IPS DF 4.7 (cell line): Measurements from ENCODE around the gene TTLL11.
"Not testable (repeated sequence)": the region's sequence is repeated elsewhere in the genome, so short reads cannot be mapped to it uniquely, and the experiment has no call there.

ENCODE experiments used
- DNase-seq: peaks from one replicate; pipeline ENCODE4 v3.0.0-alpha.2; 2013; ENCODE audit warnings: low spot score; ENCODE audit errors: extremely low read depth

Gene TTLL11

DNA sequence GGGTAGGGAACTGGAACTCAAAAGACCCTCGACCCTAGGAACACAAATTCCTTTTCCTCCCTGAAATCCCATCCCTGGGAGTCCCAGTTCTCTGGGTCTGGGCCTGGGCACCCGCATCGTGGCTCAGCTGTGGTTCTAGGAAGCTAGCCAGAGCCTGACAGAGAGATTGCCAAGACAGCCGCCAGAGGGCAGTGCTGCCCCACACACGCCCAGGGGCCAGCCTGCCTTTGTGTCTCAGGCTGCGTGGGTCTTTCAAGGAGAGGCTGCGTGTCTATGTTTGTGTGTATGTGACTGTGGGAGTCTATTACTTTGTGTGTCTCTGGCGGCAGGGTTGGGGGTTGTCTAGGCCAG, 32.0 kb upstream of the TTLL11 start:
- DNase-seq, result no peak

DNA sequence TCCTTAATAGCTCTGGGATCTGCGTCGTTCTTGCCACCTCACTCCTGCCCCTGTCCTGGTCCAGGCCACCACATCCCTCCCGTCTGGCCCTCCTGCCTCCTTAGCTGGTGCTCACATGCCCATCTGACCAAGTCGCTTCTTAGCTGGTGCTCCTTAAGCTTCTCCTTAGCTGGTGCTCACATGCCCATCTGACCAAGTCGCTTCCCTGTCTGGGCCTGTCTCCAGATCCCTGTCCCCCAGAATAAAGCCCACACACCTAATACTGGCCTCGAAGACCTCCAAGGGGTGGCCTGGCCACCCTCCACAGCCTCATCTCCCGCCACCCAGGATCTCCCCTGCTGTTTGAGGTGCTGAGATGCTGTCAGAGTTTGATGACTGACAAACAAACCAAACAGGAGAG, 31.4 kb upstream of the TTLL11 start:
- DNase-seq, result no peak

DNA sequence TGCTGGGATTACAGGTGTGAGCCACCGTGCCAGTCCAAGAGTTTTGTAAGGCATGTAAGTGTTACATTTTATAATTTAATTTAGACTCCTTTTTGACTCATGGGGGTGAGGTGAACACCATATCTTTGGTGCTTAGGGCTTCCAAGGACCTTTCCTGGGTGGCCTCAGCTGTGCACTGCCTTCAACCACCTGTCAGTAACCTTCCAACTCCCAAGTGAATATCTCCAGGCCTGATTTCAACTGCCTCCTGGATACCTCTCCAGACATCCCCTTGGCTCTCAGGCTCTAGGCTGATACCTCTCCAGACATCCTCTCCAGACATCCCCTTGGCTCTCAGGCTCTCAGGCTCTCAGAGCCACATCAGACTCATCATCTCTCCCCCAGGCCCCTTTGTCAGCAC, 30.9 kb upstream of the TTLL11 start:
- DNase-seq, result no peak

DNA sequence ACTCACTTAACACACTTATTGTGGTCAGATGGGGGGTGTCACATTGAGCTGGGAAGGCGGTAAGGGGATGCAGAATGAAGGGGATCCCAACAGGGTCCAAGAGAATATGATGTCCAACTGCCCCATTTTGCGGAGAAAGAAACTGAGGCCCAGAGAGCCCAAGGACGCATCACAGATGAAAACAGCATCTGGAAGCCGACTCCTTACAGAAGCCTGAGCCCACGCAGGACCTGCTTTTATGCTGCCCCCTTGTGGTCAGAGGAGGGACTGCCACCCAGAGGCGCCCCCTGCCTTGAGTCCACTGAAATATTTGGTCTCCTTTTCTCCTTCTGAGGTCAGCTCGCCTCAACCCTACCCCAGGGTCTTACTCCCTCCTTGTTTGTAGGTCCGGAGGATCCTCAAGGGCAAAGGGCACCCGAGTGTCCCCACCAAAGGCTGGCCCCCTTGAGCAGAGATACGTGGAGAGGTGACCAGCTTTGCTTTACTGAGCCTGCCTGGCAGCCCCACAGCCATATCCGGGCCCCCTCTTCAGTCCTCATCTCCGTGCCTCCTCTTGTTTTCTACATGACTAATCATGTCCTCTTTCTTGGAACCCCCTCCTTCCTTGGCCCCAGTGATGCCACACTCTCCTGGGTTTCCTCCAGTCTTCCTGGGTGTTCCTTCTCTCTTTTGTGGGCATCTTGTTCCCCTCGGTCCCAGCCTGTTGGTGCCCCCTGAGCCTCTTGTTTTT, 30.0 kb upstream of the TTLL11 start:
- no peak for DNase-seq

DNA sequence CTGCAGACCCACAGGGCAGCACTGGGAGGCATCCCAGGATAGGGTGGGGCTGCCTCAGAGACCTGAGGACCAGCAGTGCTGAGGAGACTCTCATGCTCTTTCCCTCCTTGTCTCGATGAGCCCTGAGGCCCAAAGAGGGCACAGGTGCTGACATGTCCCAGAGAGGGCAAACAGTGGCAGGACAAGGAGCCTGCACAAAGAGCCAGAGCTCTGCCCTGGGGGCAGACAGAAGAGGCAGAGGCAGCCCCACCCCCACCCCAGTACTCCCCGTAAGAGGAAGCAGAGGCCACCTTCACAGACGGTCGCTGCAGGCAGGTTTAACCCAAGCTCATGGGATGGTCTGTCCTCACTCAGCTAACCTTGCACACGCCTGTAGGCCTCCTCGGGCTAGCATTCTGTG, 29.4 kb upstream of the TTLL11 start:
- no peak for DNase-seq

DNA sequence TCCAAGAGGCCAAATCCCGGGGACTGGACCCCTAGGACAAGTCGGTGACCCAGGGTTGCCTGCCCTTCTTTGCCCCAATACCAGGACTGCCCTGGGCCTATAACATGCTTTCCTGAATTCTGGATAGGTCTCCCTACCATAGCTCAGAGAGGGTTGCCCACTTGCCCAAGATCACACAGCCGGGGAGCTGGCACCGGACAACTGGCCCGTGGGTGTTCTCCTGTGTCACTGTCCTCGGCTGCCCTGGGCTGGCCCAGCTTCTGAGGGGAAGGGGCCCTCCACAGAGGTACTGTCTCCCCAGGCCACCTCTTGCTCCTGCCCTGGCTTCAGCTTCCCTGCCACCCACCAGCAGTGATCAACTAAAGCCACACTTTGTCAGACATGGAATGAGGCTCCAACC, 28.8 kb upstream of the TTLL11 start:
- no peak for DNase-seq

DNA sequence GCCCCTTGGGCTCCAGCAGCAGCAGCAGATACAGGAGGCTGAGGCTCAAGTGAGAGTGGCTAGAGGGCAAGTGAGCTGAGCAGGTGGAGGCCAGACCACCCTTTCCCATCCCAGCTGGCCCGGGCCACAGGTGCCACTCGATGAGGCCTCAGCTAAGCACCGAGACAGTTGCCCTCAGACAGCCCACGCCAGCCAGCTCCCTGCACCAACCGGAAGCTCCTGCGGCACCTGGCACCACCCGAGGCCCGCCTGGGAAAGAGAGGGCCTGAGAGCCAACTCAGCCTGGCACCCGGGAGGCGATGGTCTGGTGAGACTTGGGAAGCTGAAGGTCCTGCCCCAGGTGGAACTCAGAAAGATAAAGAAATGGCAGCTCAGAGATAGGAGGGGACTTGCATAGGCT, 28.3 kb upstream of the TTLL11 start:
- no peak for DNase-seq

DNA sequence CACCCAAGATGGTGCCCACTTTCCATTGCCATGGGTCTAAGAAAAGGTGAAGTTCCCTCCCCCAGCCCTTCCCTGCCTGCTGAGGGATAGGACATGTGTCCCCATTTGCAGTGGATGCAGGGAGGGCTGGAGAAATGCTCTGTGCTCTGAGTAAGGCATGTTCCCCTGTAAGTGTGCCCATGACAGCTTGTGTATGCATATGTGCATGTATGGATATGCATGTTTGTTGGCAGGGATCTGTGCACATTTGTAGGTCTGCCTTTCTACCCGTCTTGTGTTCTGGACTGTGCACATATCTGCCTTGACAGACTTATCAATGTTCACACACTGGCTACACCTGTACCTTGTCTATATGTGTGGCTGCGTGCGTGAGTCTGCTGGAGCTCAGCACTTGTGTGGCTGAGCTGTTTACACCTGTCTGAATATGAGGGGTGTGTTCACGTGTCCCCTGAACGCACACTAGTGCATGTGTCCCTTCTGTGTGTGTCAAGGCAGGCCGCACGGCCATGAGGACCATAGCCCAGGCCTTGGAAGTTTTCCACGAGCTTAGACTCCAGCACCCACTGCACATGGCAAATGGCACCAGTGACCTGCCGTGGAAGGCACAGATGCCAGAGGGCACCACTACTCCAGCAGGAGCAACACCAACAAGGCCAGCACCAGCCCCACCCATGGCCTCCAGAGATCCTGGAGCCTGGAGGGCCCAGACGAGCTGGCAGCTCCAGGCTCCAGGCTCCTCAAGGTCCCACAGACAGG, 27.4 kb upstream of the TTLL11 start:
- DNase-seq, result no peak

DNA sequence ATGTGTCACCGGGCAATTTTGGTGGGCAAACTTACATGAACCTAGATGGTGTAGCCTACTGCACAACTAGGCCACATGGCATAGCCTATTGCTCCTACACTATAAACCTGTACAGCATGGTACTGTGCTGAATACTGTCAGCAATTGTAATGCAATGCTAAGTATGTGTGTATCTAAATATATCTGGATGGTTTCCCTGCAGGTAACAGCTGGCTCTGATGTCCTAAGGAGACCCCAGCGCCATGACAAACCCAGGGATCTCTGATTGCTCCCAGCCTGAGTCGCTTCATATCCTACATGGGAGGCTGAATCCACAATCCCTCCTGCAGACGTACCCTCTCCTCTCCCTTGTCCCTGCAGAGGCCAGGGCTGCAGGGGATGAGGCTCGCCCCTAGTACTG, 26.6 kb upstream of the TTLL11 start:
- DNase-seq, result no peak

DNA sequence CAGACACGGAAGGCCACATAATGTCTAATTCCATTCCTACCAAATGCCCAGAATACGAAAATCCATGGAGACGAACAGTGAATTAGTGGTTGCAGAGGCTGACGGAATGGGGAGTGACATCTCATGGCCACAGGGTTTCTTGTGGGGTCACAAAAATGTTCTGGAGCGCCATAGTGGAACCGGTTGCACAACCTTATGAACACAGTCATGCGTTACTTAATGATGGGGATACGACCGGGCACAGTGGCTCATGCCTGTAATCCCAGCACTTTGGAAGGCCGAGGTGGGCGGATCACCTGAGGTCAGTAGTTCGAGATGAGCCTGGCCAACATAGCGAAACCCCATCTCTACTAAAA, 26.0 kb upstream of the TTLL11 start:
- no peak for DNase-seq

DNA sequence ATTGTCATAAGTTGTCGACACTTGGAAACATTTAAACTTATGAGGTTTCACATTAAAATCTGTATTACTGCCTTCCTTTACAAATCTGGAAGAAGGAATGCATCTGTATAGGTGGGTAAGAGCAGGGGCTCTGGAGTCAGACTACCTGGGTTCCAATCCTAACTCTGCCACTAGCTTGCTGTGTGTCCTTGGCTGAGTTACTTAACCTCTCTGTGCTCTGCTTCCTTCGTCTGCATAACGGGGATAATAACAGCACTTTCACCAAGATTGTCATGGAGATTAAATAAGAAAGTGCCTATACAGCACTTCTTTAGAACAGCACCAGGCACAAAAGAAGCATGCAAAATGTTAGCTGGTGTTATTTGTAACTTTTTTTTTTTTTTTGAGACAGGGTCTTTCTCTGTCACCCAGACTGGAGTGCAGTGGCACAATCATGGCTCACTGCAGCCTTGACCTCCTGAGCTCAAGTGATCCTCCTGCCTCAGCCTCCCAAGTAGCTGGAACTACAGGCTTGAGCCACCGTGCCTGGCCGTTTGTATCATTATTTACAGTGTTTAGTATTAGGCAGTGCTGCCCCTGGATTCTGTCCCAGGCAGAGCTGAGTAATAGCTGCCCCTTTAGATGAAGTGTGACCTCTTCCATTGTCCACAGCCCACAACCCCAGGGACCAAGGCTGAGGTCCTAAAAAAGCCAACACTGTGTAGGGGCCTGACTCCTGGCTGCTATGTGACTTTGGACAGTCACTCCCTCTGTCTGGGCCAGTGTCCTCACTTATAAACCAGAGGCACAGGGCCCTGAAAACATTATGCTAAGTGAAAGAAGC, 25.4 kb upstream of the TTLL11 start:
- no peak for DNase-seq

DNA sequence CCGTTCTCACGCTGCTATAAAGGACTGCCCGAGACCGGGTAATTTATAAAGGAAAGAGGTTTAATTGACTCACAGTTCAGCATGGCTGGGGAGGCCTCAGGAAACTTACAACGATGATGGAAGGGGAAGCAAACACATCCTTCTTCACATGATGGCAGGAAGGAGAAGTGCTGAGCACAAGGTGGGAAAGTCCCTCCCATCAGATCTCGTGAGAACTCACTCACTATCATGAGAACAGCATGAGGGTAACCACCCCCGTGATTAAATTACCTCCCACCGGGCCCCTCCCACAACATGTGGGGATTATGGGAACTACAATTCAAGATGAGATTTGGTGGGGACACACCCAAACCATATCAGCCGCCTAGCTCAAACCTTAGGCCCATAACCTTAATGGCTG, 24.1 kb upstream of the TTLL11 start:
- not testable (repeated sequence) for DNase-seq

DNA sequence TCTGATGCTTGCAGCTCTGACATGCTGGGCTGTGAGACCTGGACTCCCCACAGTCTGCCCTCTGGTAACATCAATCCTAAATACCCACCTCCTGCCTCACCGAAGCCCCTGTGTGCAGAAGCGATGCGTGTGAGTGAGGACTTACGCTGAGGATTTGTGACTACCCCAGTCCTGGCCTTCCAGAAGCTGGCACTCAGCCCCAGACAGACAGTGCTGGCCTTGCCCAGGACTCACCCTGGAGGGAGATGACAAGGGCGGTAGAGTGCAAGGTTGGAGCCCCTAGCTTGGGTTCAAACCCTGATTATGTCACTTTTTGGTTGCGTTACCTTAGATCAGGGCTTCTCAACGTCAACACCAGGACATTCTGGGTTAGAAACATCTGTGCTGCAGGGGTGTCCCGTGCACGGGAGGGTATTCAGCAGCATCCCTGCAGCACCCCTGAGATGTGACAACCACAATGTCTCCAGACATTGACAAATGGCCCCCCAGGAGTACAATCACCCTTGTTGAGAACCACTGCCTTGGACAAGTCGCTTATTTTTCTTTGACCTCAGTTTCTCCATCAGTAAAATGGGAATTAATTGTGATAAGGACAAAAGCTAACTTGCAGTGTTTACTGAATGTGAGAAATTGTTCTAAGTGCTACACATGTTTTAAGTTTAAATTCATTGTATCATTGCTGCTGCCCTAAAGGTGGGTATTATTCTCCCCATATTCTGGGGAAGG, 23.5 kb upstream of the TTLL11 start:
- DNase-seq, result no peak

DNA sequence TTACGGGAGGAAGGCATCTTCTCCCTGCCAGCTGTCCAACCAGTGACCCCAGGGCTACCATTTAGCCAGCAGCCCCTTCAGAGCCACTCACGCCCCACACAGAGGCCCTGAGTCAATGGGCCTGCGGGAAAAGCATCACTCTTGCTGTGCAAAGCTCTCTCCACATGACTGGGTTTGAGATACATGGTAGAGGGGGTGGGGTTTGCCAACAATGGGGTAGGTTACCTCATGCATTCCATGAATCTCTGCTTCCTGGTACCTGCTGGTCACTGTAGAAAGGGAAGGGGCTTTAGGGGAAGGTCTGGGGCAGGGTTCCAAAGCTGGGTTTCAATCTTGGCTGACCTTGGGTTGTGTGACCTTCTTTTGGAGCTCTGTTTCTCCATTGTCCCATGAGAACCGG, 22.9 kb upstream of the TTLL11 start:
- DNase-seq, result no peak

DNA sequence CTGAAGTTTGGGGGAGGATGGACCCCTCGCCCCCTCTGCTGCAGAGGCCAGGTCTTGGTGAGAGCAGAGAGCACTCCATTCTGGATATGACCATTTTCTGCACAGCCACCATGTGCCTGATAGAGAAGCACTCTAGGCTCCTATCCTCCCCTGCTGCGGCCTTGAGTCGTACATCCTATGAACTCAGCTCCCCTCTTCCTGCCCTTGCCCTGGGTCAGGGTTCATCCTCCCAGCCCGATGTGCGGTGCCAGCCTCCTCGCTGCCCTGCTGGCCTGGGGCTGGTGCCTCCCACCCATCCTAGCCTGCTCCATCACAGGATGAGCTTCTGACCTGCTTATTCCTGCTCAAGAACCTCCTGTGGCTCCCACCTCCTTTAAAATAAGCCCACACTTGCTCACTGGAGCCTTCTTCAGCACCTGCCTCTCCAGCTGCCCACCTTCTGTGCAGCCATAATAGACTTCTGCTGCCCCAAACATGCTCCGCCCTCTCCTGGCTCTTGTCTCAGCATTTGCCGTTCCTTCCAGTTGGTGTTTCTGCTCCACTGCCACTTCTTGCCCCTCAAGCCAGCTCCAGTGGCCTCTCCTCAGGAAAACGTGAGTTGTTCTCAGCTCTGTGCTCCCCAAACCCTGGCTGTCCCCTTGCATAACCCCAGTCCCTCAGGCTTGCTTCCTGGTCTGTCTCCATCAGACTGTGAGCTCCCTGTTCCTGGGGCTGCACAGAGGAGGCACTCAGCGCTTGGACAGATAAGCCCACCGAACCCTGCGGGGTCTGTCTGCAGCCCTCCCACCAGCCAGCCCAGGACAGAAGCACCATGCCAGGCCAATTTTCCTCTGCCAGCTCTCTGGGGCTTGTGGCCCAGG, 22.3 kb upstream of the TTLL11 start:
- no peak for DNase-seq

DNA sequence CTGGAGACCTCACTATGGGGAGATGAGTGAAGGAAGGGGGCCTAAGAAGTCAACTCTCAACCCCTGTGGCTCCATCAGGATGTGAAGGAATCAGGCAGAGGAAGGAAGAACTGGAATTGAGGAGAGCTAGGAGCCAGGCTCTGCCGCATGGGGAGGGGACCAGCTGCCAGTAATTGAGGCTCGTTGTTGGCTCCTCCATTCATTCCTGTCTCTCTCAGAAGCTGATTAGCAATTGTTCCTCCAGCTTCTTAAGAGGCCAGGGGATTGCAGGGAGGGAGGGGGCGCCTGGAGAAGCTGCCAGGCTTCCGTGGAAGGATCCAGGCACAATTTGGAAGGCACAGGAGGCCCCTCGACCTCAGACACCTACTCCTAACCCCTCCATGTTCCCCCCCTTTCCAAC, 20.5 kb upstream of the TTLL11 start:
- no peak for DNase-seq

DNA sequence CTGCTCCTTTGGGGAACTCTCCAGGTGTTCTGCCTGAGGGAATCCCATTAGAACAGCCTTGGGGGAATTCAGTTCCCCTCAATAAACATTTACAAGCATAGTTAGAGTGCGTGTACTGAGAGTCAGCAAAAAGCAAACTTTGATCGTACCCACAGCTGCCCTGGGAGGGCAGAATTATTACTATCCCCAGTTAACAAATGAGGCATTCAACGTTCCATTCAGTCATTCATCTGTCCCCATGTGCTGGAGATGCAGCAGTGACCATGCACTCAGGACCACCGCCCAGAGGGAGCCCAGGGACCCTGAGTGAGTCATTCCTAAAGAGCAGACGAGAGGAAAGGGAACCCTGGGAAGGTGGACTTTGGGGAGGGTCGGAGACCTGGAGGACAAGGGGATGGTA, 19.1 kb upstream of the TTLL11 start:
- no peak for DNase-seq

DNA sequence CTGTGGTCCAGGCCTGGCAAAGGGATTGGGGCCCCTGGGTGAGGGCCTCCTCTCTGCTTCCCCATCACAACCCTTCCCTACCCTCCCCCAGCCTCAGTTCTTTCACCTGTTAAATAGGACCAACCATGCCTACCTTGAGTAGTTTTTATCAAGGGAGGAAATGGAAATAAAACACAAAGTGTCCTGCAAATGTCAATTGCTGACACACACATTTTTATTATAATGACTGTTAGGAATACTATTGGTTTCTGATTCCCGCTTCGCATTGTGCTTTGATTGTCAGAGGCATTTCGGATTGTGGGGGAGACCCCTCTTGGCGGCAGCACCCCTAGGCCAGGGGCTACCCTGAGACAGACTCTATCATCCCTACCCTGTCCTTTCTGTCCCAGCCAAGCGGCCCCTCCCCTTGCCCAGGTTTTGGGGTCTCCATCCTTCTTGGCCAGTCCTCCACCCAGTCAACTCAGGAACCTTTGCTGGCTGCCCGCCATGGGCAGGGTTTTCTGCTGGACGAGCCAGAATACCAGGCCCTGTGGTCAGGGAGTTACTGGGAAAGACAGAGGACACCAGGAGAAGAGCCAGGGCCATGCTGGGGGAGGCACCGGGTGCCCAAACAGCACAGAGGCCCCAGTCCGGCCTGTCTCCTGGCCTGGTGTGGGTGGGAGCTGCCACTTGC, 18.4 kb upstream of the TTLL11 start:
- DNase-seq, result no peak

DNA sequence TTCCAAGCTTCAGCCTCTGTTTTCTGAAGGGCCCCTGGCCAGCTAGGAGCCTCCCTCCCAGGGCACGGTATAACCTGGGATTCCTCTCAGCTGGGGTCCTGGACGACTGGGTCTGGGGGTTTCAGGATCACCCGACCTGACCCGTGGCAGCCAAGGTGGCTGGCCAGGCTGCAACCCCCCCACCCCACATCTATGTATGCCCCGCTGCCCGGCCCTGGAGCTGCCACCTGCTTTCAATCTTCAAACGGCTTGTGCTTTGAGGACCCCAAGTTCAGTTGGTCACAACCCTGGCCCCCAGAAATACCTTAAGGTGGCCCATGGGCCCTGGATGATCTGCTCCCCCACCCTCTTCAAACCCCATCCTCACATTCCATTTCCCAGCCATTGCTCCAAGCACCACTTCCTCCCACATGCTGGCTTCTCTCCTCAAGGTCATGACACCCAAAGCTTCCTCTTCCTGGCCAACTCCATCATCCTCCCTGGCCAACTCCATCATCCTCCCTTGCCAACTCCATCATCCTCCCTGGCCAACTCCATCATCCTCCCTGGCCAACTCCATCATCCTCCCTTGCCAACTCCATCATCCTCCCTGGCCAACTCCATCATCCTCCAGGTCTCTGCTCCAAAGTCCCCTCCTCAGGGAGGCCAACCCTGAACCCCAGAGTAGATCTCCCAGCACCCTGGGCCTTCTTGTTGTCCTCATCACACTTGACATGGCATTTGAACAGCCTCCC, 17.2 kb upstream of the TTLL11 start:
- no peak for DNase-seq
